ENCODE measurements around the gene ASCC1.
A peak's percentile ranks its signal among the peaks of the same experiment; 100 is the strongest.
"Not testable (repeated sequence)": the region's sequence is repeated elsewhere in the genome, so short reads cannot be mapped to it uniquely, and the experiment has no call there.

ASCC1 gene

DNA sequence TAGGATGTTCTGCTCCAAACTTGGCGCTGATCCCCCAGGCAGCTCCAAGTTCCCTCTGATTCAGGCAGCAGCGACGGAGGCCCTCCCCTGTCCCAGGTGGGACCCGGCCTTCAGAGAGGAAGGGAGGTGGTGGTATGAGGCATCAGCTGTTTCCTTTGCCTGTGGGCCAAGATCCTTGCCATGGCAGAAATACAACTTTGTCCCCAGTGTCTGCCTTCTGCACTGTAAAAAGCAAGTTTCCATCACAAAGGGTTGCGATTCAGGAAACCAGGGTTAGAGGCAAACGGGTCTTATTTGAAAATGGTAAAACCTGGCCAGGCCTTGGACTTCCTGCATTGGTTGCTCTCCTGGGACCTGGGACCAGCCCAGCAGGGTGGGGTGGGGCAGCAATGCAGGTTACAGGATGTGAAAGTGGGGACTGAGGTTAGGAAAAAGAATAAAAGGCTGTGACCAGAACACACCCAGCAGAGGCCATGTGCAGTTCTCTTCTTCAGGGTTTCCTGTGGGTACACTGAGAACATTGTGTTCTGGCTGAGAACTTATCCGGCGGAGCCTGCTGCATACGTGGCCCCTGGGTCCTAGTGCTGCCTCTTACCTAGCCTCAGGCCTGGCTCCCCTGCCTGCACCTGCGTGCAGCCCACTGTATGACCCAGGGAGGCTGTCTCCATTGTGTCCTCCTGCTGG is 32.5 kb upstream of the ASCC1 start:
- peak; percentile 66 for DNase-seq (ENCODE audit: low read depth)

DNA sequence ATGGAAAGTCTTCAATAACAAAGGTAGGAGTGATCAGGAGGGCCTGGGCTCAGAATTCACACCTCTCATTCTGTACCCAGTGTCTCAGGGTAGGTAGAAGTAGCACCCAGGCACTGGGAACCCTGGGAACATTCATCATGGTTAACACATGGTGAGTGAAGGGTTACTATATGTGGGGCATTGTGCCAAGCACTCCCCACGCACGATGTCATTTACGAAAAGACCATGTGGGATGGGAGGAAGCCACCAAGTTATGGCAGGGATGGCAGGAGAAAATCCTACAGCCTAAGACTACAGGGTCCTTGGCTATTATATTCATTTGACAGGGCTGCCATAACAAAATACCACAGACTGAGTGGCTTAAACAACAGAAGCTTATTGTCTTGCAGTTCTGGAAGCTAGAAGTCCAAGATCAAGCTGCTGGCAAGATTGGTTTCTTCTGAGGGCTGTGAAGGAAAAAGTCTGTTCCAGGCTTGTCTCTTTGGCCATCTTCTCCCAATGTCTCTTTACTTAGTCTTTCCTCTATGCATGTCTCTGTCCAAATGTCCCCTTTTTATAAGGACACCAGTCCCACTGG is 30.0 kb upstream of the ASCC1 start:
- DNase-seq (ENCODE audit: low read depth): no peak

GRCh38 chr10:72244573-72245038 is 28.5 kb upstream of the ASCC1 start:
- DNase-seq (ENCODE audit: low read depth): no peak

DNA sequence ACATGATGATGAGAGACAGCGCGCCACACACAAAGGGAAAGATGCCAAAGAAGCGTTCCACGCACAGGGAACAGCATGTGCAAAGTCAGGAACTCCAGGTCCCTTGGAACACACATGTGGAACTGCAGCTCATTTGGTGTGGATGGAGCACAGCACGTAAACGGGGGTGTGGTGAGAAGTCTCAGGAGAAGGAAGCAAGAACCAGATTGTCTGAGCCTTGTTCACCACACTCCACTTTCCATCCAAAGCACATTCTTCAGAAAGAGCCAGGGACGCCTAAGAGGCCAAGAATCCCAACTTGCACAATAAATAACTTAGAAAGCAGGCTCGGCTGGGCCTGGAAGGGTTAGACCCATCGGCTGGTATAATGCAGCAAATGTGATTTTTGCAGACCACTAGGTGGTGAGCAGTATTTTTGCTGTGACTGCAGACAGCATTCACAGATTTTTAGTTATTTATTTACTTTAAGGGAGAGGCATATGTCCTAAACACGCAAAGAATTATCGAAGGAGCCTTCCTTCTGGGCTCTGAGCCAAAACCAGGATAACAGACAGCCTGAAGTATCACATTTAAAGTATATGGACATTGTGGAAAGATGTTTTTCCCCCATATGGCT is 27.9 kb upstream of the ASCC1 start:
- no peak for DNase-seq (ENCODE audit: low read depth)

- DNase-seq (ENCODE audit: low read depth): no peak
These were observed 26.6 kb upstream of the ASCC1 start for GRCh38 chr10:72242675-72243074.

DNA sequence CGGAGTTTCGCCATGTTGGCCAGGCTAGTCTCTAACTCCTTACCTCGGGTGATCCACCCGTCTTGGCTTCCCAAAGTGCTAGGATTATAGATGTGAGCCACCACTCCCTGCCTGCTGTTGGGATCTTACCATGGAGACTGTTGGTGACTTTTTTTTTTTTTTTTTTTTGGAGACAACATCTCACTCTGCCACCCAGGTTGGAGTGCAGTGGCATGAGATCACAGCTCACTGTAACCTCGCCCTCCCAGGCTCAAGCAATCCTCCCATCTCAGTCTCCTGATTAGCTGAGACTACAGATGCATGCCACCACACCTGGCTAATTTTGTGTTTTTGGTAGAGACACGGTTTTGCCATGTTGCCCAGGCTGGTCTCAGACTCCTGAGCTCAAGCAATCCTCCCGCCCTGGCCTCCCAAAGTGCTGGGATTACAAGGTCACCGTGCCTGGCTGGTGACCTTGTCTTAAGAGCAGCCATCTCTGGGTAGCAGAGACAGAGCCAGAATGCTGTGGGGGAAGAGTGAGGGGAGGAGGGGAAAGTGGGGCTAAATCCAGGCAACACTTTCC is 25.7 kb upstream of the ASCC1 start:
- no peak for DNase-seq (ENCODE audit: low read depth)

- DNase-seq (ENCODE audit: low read depth): no peak
These were observed 24.3 kb upstream of the ASCC1 start for GRCh38 chr10:72240371-72240770.

- no peak for DNase-seq (ENCODE audit: low read depth)
These were observed 23.3 kb upstream of the ASCC1 start for GRCh38 chr10:72239409-72239808.

- no peak for DNase-seq (ENCODE audit: low read depth)
These were observed 22.5 kb upstream of the ASCC1 start for GRCh38 chr10:72238392-72239175.

DNA sequence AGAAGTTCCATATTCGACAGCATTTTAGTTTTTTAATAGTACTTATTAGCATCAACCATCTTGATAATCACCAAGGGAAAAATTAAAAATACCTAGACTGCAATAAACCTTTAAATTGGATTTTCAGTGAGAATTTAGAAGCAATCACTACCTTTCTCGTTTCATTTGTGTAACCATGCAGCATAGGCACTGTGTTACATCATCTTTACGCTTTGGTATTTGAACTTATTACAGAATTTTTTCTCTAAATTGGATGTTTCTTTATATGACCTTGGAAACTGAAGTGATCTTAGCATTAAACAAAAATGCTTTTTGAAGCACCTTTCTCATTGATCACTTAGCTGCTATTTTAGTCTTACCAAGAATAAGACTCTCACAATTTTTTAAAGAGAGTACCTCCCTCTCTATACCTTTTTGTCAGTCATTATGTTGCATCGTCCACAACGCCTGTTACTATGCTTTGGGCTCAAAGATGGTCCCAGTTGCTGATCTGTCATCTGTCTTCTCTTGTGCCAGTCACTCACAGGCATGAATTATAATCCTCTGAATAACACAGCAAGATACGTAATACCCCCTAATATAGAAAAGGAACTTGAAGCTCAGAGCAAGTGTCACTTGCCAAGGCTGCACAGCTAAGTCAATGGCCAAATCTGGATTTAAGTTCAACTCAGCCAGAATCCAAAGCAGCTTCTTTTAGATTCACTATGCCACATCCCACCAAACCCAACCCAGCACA is 19.6 kb upstream of the ASCC1 start:
- no peak for DNase-seq (ENCODE audit: low read depth)

GRCh38 chr10:72234560-72235095 is 18.6 kb upstream of the ASCC1 start:
- no peak for DNase-seq (ENCODE audit: low read depth)

- DNase-seq (ENCODE audit: low read depth): no peak
These were observed 17.5 kb upstream of the ASCC1 start for GRCh38 chr10:72233621-72234020.

- DNase-seq (ENCODE audit: low read depth): no peak
These were observed 13.5 kb upstream of the ASCC1 start for GRCh38 chr10:72229261-72230251.

DNA sequence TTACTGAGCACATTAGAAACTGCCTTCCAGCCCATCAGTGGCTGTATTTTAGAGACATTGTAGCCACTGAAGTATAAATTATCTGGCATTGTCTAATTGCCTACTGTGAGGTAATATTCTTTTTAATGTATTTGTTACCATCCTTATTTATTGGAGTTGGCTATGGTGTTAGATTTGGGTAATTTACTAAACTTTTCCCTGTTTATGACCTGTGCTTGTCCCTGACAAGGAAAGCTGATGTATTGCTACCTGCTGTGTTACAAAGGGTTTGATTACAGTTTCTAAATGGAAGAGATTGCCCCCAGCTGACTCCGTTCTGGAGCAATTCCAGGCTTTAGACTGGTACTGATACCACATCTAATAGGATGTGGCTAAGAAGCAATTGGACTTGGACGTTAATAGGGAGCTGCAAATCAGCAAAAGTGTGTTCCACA is 12.3 kb upstream of the ASCC1 start:
- no peak for DNase-seq (ENCODE audit: low read depth)

DNA sequence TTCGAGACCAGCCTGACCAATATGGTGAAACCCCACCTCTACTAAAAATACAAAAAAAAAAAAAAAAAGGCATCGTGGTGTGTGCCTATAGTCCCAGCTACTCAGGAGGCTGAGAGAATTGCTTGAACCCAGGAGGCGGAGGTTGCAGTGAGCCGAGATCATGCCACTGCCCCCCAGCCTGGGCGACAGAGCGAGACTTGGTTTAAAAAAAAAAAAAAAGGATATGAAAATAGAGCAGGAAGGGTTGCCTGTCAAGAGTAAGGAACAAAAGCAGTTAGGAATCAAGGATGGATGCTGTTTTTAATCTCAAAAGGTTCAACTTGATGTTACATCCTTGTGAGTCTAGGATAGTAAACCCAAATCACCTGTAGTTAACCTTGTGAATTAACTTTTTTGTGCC is 11.8 kb upstream of the ASCC1 start:
- no peak for DNase-seq (ENCODE audit: low read depth)

DNA sequence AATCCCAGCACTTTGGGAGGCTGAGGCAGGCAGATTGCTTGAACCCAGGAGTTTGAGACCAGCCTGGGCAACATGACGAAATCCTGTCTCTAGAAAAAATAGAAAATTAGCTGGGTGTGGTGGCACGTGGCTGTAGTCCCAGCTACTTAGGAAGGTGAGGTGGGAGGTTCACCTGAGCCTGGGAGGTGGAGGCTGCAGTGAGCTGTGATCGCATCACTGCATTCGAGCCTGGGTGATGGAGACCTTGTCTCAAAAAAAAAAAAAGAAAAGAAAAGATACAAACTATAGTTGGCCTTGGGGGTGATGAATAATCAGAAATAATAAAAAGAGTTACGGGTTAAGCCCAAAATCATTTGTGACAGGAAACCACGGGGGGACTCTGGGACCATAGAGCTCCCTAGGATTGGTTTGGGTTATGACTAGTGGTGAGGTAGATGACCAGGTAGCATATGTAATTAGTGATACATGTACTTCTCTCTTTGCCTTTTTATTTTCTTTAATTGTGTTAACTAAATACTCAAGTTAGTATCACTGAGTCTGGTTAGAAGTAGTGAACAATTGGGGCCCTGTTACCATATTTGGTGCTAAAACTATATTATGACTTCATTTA is 10.4 kb upstream of the ASCC1 start:
- DNase-seq (ENCODE audit: low read depth): no peak

GRCh38 chr10:72224191-72224590 is 8.1 kb upstream of the ASCC1 start:
- not testable (repeated sequence) for DNase-seq (ENCODE audit: low read depth)

GRCh38 chr10:72223743-72224101 is 7.6 kb upstream of the ASCC1 start:
- DNase-seq (ENCODE audit: low read depth): no peak

DNA sequence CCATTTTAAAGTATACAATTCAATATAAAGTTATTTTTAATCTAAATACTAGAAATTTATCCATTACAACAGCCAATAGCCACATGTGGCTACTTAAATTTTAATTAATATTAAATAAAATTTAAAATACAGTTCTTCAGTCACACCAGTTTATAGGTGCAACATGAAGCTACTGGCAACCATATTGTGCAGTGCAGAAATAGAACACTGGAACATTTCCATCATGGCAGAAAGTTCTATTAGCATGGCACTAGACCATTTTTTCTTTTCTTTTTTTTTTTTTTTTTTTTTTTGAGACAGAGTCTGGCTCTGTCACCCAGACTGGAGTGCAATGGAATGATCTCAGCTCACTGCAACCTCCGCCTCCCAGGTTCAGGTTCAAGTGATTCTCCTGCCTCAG is 5.2 kb upstream of the ASCC1 start:
- no peak for DNase-seq (ENCODE audit: low read depth)

DNA sequence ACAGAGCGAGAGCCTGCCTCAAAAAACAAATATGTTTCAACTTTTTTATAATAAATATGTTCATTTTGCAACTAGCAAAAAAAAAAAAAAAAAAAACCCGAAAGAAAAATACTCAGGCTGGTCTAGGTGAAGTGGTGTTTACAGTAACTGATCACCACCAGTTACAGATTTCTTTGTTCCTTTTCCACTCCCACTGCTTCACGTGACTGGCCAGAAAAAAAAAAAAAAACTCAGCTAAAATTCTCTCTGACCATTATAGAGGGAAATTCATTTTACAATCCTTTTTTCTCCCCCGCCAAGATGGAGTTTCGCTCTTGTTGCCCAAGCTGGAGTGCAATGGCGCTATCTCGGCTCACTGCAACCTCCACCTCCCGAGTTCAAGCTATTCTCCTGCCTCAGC is 4.6 kb upstream of the ASCC1 start:
- no peak for DNase-seq (ENCODE audit: low read depth)
